DMS53 (cell line): ENCODE data around the gene QRFP.

Experiments used
- DNase-seq: peaks from one replicate; lab custom pipeline; 2025; lab: John Stamatoyannopoulos, UW

Gene QRFP

GRCh38 chr9:130871395-130872062 is 25.1 kb downstream of the QRFP start:
- DNase-seq: no peak

GRCh38 chr9:130870491-130871381 is 25.9 kb downstream of the QRFP start:
- no peak for DNase-seq

GRCh38 chr9:130869250-130869649 is 27.4 kb downstream of the QRFP start:
- no peak for DNase-seq

- DNase-seq: no peak
Observed at GRCh38 chr9:130868230-130868629, 28.4 kb downstream of the QRFP start.

GRCh38 chr9:130867556-130867955 is 29.1 kb downstream of the QRFP start:
- no peak for DNase-seq

- peak; percentile 95 for DNase-seq
Observed at GRCh38 chr9:130866474-130866965, 30.1 kb downstream of the QRFP start.

- no peak for DNase-seq
Observed at GRCh38 chr9:130865921-130866320, 30.7 kb downstream of the QRFP start.

- DNase-seq: no peak
Observed at GRCh38 chr9:130864541-130864940, 32.1 kb downstream of the QRFP start.

- DNase-seq: no peak
Observed at GRCh38 chr9:130862747-130863146, 33.9 kb downstream of the QRFP start.

GRCh38 chr9:130862217-130862616 is 34.4 kb downstream of the QRFP start:
- no peak for DNase-seq

GRCh38 chr9:130861372-130862180 is 35.0 kb downstream of the QRFP start:
- DNase-seq: no peak

- DNase-seq: no peak
Observed at GRCh38 chr9:130860458-130861316, 35.9 kb downstream of the QRFP start.

- no peak for DNase-seq
Observed at GRCh38 chr9:130858739-130859705, 37.6 kb downstream of the QRFP start.

- DNase-seq: no peak
Observed at GRCh38 chr9:130857864-130858738, 38.5 kb downstream of the QRFP start.

- DNase-seq: no peak
Observed at GRCh38 chr9:130856474-130856873, 40.1 kb downstream of the QRFP start.

GRCh38 chr9:130854835-130855234 is 41.8 kb downstream of the QRFP start:
- no peak for DNase-seq

- DNase-seq: no peak
Observed at GRCh38 chr9:130854092-130854491, 42.5 kb downstream of the QRFP start.

- no peak for DNase-seq
Observed at GRCh38 chr9:130852801-130853200, 43.8 kb downstream of the QRFP start.

- DNase-seq: no peak
Observed at GRCh38 chr9:130849356-130849755, 47.3 kb downstream of the QRFP start.
